ENCODE results near the gene TWNK.
"Not testable (repeated sequence)": the region's sequence is repeated elsewhere in the genome, so short reads cannot be mapped to it uniquely, and the experiment has no call there.

TWNK gene

GRCh38 chr10:101031796-101032636 lies 44.7 kb downstream of the TWNK start:
- FAIRE-seq = no peak

GRCh38 chr10:101032637-101033224 lies 45.4 kb downstream of the TWNK start:
- FAIRE-seq = no peak

- FAIRE-seq = no peak
These were observed 45.9 kb downstream of the TWNK start for GRCh38 chr10:101033276-101033675.

- FAIRE-seq = not testable (repeated sequence)
These were observed 47.1 kb downstream of the TWNK start for GRCh38 chr10:101034404-101034803.

- FAIRE-seq = no peak
These were observed 48.0 kb downstream of the TWNK start for GRCh38 chr10:101035314-101035713.

GRCh38 chr10:101035916-101036702 lies 48.8 kb downstream of the TWNK start:
- FAIRE-seq = no peak

- FAIRE-seq = no peak
These were observed 49.4 kb downstream of the TWNK start for GRCh38 chr10:101036726-101037125.

- no peak for FAIRE-seq
These were observed 51.1 kb downstream of the TWNK start for GRCh38 chr10:101038484-101038883.

- FAIRE-seq = no peak
These were observed 52.7 kb downstream of the TWNK start for GRCh38 chr10:101040061-101040460.

- no peak for FAIRE-seq
These were observed 53.5 kb downstream of the TWNK start for GRCh38 chr10:101040851-101041250.

- FAIRE-seq = peak; percentile 94
These were observed 54.0 kb downstream of the TWNK start for GRCh38 chr10:101041252-101041761.

- FAIRE-seq = no peak
These were observed 54.8 kb downstream of the TWNK start for GRCh38 chr10:101042118-101042517.

- FAIRE-seq = peak; percentile 97
These were observed 55.5 kb downstream of the TWNK start for GRCh38 chr10:101042667-101043362.

- FAIRE-seq = no peak
These were observed 56.0 kb downstream of the TWNK start for GRCh38 chr10:101043363-101043707.

Measured in G401.6 (cell line).